Endometrial microvascular endothelial cells (primary cell): Measurements from ENCODE around the gene SLC49A3. TPM values are rescaled to one million over a fixed set of nuclear protein-coding genes. Genes with fewer than 3 reads are reported as not detected.

Source experiments
- in situ Hi-C: cut with HindIII; loops from 2 replicates; pipeline ENCODE4 v1.10.0; 2017; ENCODE audit warnings: low sequenced_read_pairs, low pct_unique_long_range_greater_than_20kb; ENCODE audit errors: inconsistent ontology term
- total RNA-seq: library from RNA; depleted of rRNA; stranded (reverse); fragments of >200 nt; gene quantifications from one replicate; pipeline ENCODE4 v1.2.3, GENCODE V29; 2015; ENCODE audit errors: inconsistent ontology term

The SLC49A3 gene
- total RNA-seq, 1 donor from 2014 or later = 5.3 TPM

DNA sequence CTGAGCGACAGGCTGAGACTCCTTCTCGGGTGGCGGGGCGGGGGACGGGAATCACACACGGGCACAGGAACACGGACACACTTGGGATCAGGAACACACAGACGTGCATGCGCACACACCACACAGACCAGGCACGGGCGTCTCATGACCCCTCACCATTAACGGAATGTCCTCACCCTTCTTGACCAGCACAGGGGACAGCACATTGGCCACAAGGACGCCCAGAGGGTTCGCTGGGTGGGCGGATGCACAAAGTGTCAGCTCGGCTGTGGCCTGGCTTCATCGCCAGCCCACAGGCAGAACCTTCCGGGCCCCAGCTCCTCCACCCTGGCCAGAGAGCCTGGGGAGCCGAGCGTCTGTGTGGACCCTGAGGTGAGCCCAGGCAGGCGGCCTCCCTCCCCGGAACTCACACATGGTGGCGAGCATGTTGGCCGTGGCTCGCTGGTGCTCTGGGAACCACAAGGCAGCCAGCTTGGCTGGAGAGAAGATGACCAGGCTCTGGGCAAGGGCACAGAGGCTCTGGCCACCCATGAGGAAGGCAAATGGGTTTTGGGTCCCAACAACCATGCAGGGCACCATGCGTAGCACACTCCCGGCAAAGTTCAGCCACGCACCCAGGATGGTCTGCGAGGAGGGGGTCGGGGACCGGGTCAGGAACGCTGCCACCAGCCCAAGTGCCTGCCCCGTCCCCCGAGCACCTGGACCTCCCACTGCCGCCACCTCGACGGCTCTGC is 3.1 kb downstream of the SLC49A3 start:
- in situ Hi-C loops = no loop called here

DNA sequence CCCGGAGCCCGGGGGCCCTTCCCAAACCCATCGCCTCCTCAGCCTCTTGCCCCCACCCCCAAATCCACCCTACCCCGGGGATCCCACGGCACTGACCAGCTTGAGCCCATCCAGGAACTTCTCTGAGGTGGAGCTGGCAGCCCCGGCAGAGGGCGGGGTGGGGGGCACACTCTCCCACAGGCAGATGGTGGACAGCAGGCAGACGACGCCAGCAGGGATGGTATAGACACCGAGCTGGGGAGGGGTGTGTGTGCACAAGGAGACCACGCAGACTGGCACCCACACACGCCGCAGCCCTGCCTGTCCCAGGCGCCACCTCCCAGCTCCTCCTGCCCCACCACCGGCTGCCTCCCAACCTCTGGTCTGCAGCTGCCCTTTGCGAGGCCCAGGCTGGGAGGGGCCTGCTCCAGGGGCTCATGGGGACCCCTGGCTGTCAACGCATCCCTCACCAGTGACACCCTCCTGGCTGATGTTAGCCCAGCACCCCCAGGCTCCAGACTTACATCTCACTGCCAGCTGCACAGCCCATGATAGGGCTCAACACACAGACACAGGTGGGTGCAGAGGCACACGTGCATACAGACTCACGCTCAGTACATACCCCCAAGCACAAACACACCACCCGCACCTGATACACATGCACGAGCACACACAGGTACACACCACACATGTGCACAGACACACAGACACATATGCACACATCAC is 4.2 kb downstream of the SLC49A3 start:
- in situ Hi-C loops = no loop called here

DNA sequence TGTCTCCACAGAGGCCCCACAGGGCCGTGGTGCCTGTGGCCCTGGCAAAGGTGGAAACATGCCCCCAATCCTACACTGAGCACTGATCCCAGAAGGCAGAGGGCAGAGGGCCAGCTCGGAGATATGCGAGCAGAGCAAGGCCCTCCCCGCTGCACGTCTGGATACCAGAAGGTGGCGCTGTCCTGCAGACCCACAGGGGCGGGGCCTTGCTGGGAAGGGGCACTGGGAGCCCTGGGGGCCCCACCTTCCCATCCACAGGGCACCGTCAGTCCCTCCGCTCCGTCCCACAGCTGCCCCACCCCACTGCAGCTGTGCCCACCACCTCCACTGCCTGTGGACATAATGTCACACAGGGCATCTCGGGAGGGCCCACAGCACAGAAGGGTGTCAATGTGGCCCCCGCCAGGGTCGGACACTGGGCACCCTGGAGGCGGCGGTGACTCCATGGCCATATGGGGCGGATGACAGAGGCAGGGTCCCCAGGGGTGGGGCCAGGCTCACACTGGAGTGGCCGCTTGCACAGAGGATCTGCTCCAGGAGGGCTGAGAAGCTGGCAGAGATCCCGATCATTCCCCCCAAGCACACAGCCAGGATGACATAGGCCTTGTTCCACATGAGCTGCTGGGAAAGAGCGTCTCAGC is 4.8 kb downstream of the SLC49A3 start:
- in situ Hi-C loops = no loop called here

DNA sequence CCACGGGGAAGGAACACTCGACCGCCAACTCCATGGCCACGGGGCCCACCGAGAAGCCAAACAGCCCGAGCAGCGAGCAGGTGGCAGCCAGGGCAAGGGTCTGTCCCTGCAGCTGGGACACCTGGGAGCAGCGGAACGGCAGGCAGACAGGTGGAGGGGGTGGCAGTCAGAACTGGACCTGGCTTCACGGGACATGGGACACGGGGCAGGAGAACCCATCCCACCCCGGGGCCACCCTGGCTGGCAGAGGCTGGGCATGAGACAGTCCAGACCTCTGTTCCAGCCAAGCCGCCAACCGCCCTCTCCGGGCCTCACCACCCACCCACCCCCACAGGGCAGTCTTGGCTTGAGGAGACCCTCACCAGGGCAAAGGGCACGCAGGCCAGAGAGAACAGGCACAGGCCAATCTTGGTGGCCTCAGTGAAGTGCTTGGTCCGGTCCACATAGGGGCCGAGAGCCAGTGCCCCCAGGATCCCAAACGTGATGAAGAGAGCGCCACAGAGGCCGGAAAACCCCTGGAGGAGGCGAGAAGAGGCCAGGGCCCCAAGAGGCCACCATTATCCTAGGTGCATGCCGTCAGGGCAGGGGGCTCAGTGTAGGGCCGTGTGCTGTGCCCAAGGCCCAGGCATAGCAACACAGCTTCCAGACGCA is 5.6 kb downstream of the SLC49A3 start:
- in situ Hi-C loops = no loop called here

DNA sequence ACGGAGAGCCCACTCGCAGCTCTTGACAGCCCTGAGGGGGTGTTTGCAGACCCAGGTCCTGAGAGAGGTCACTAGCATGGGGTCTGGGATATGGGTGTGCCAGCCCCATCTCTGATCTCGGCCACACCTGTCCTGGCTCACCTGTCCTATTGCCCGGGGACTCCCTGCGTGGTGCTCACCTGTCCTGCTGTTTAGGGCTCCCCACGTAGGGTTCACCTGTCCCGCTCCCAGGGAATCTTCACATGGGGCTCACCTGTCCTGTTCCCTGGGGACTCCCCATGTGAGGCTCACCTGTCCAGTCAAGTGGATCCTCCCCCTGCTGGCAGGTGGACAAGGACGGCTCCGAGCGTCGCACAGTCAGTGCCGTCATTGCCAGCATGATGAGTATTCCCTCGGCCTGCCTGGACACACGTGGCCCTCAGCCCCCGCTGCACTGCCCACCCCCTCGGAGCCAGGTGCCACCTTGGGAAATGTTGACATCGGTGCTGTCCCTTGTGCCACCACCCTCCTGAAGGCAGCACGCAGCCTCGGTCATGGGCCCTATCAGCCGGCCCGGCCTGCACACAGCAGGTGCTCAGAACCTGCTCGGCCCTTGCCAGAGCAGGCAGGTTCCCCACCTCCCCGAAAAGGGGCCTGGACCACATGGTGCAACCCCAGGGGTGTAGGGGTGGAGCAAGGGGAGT is 6.3 kb downstream of the SLC49A3 start:
- in situ Hi-C loops = no loop called here

DNA sequence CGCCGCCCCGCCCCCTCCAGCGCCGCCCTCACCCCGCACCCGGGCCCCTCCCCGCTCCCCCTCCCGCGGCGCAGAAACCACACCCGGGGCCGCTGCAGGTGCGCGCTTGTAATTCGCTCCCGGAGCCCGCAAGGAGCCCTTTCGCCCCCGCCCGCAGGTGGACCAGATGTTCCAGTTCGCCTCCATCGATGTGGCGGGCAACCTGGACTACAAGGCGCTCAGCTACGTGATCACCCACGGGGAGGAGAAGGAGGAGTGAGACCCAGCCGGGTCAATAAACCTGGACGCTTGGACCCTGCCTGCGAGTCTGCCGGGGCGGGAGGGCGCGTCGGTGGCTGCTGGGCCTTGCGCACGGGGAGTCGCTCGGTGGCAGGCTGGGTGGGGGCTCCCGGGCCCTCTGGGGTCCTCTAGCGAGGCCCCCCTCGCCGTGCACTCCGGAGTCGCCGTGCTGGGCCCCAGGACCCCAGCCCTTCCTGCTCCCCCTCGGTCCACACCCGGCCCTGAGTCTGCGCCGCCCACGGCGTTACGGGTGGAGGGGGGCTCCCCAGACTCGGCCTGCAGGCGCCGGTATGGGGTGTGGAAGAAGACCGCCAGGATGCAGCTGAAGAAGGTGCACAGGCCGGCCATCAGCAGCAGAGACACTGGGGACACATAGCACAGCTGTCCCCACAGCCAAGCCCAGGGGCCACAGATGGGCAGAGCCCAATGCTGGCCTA is 7.1 kb downstream of the SLC49A3 start:
- in situ Hi-C loops = no loop called here

DNA sequence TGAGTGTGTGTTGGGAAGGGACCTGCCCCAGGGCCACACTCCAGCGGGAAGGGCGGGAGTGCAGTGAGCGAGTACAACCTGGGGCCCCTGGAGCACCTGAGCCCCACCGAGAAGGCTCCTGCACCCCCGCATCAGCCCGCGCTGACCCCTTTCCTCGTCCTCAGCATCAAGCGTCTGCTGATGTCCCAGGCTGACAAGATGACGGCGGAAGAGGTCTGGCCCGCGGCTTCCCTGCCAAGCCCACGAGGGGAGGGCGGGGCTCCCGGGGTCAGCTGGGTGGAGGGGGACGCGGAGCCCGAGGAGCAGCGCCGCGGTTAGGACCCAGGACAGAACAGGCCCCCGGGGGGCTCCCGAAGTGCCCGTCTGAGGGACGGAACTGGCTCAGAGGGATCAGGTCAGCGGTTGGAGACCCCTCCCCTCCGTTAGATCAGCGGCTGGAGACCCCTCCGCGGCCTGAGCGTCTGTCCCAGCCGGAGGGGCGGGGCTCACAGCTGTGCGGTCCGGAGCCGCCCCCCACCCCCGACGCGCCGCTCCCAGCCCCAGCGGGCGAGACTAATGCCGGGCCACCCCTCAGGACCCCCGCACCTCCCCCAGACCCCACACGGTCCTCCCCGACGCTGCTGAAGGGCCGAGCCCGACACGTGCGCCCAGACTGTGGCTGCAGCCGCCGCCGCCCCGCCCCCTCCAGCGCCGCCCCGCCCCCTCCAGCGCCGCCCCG is 7.9 kb downstream of the SLC49A3 start:
- in situ Hi-C loops = no loop called here

DNA sequence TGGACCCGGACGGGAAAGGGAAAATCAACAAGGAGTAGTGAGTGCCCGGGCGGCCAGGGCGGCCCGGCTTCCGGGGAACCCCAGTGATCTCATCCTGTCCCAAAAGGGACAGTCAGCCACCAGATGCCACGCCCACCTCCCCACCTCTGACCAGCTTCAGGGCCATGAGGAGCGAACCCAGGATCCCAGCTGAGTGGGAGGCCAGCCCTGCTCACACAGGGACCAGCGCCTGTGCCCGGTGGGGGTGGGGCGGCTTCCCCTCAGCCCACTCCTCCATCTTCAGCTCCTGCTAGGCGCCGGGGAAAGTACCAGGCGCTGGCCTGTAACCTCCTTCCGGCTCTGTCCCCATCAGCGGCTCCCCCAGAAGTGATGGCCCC is 8.4 kb downstream of the SLC49A3 start:
- in situ Hi-C loops = no loop called here

DNA sequence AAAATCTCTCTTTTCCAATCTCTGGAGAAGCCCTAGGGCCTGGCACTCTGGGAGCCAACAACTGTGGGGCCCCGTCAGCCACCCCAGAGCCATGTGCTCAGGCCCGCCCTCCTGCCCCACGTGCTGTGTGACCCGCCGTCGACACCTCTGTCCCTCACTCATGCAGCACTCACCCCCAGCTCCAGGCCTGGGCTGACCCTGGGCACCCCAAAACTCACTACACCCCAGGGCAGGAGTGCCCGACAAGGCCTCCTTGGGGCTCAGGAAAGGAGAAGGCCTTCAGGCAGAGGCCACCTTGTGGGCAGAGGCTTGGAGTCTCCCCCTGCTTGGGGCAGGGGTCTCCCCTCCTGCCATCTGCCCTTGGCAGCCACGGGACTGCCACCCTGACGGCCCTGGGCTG is 8.9 kb downstream of the SLC49A3 start:
- in situ Hi-C loops = no loop called here

DNA sequence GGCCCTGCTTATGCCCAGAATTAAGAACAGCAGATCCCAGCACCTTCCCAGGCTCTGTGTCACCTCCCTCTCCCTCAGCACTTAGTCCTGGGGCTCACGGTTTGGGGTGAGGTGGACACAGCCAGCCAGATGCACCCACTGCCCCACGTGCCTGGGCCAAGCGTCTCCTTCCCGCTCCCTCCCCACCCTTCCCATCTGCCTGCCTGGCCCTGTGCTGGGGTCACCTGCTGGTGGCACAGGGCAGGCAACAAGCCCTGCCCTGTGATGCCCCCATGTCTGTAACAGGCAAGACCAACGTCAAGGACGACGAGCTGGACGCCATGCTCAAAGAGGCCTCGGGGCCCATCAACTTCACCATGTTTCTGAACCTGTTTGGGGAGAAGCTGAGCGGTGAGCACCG is 9.3 kb downstream of the SLC49A3 start:
- in situ Hi-C loops = no loop called here

DNA sequence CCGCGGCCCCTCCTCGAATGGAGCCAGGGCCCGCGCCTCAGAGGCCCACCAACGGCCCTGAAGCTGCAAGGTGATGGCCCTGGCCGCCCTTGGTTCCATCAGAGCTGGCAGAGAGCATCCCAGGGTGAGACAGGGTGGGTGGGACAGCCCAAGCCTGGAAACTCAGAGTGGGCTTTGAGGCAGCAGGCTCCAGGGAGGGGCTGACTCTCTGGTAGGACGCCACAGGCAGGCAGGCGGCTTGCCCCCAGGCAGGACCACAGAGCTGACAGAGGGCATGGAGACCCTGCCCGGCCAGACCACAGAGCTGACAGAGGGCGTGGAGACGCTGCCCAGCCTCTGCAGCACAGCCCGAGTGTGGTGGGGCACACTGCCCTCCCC is 9.9 kb downstream of the SLC49A3 start:
- in situ Hi-C loops = no loop called here

DNA sequence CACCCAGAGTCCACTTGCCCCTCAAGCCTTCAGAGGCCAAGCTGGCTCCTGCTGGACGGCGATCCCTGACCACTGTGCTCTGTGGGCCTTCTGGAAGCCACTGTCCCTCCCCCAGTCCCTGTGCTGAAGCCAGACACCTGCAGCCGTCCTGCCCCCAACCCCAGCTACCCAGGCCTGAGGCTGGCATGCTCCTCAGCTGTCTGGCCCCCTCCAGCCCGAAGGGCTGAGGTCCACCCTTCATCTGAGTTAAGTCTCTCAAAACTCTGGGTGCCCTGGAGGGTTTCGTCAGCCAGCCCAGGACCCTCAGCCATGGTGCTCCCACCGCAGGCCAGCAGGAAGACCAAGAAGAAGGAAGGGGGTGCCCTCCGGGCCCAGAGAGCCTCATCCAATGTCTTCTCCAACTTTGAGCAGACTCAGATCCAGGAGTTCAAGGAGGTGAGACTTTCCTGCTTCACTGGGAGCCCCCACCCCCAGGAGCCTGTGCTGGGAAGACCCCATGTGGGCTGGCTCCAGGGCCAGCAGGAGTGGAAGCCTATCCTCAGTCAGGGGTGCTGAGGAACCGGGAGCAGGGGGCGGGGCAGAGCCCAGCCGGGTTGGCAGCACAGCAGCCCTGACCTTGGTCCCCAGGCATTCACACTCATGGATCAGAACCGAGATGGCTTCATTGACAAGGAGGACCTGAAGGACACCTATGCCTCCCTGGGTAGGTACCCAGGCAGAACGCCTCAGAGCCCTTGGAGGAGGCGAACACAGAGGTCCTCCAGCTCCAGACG is 10.4 kb downstream of the SLC49A3 start:
- in situ Hi-C loops = no loop called here

DNA sequence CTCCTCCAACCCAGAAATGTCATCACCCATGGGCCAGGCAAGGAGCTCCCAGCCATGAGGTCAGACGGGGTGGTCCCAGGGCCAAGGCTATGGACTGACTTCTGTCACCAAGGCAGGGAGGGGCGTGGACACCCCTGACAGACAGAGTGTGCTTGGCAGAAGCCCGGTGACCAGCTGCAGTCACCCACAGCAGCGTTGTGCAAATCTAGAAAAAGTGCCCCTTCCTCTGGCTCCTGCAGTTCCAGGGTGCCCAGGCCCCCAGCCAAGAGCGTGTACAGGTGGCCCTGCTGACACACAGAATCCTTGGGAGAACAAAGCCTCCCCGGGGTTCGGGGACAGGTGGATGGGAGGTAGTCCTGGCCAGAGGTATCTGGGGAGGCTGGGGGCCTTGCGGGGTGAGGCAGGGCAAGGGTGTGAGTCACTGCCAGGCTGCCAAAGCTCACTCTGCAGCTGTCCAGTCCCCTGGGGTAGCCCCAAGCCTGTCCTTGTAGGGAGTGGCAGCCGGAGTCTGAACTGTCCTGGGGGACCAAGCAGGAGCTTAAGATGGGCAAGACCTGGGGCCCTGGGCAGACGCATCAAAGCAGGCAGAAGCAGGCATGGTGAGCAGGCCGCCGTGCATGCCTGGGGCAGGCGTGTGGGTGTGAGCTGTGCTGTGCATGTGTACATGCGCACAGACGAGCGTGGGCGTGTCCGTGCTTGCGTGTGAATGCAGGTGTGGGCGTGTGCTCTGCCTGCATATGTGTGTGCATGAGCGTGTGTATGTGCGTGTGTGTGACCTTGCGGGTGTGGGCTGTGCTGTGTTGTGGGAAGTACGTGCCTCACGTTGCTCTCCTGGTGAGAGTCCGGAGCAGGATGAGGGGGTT is 11.3 kb downstream of the SLC49A3 start:
- in situ Hi-C loops = no loop called here

DNA sequence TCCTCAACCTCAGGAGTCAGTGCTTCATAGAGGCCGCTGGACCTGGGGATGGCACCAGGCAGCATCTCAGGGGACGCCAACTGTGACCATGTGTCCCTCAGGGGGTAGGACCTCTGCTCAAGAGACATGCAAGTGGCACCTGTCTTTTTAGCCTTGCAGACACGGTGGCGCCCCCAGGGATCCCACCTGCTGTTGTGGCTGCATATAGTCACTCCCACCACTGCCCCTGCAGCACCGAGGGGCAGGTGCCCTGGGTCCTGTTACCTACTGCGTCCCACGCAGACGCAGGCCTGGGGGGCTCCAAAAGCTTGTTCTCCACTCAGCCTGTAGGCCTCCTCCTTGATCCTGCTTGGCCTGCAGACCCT is 12.1 kb downstream of the SLC49A3 start:
- in situ Hi-C loops = no loop called here

DNA sequence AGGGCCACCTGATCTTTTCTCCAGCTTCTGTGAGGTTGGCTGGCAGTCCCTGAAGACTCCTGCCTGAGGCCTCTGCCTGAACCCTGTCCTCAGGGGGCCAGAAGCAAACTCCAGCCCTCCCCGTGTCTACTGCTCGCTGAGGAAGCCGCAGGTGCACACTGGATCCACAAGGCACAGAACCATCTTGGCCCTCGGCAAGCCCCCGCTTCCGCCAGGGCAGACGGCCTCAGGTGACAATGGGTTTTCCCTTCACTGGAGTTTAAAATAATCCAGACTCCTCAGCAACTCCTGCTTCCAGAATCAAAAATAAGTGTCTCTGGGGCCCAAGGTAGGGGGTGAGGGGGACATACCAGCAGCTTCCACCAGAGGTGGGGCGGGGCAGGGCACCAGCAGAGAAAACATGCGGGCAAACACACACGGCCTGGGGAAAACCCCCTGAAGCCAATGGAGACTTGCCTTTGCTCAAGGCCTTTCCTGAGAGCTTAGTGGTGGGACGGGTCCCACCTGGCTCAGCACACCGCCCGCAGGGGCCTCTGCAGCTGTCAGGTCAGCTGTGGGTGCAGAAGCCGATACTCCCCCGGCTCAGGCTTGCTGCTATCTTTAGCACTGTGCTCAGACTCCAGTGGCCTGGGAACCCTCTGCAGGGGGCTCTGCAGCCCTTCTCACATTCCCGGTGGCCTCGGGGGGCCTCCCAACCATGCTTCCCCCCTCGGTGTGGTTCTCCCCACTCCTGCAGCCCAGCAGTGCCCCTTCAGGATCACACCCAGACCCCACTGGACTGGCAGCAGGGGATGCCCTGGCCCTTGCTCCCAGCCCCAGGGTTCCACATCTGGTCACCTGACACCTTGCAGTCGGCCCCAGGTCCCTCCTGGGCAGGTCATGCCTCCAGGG is 12.7 kb downstream of the SLC49A3 start:
- in situ Hi-C loops = no loop called here
